Kidney (tissue), 14 donors: Measurements from ENCODE around the gene SBK2. TPM values are rescaled to one million over a fixed set of nuclear protein-coding genes. Genes with fewer than 3 reads are reported as not detected.

Source experiments
- DNase-seq, 5 donors: peaks; one replicate each; pipeline ENCODE4 v3.0.0-alpha.2; 2013 to 2020
- FAIRE-seq: peaks from 2 replicates; lab custom pipeline; 2012; peaks lifted over from hg19 to GRCh38; lab: Jason Lieb, UNC
- H3K27ac ChIP-seq, 2 donors: one replicate each; pipeline ENCODE4 v1.7.0; 2013; ENCODE audit warnings: low read depth in 2 of 2, low read length in 2 of 2, inconsistent platforms in 1 of 2
- H3K27me3 ChIP-seq: one replicate; pipeline ENCODE4 v1.7.1; 2013; ENCODE audit warnings: low read length, inconsistent platforms; ENCODE audit not compliant: control insufficient read depth, insufficient read depth
- H3K36me3 ChIP-seq, 3 donors: one replicate each; pipeline versions ENCODE4 v1.7.0 to v1.7.1; 2013; ENCODE audit warnings: low read length in 3 of 3, control low read depth in 1 of 3, inconsistent platforms in 1 of 3; ENCODE audit not compliant: insufficient read depth in 3 of 3, control insufficient read depth in 2 of 3
- H3K4me1 ChIP-seq, 3 donors: one replicate each; pipeline versions ENCODE4 v1.7.0 to v1.7.1; 2013; ENCODE audit warnings: low read length in 3 of 3, inconsistent platforms in 1 of 3, low read depth in 1 of 3; ENCODE audit not compliant: control insufficient read depth in 2 of 3, insufficient read depth in 2 of 3
- H3K4me3 ChIP-seq, 3 donors: one replicate each; pipeline versions ENCODE4 v1.7.0 to v1.8.1; 2013; ENCODE audit warnings: low read length in 3 of 3, control low read depth in 1 of 3, inconsistent platforms in 1 of 3
- H3K9ac ChIP-seq, 3 donors: one replicate each; pipeline versions ENCODE4 v1.7.0 to v1.7.1; 2013; ENCODE audit warnings: low read length in 3 of 3, control low read depth in 1 of 3, inconsistent platforms in 1 of 3
- H3K9me3 ChIP-seq, 3 donors: one replicate each; pipeline versions ENCODE4 v1.7.0 to v1.7.1; 2013; ENCODE audit warnings: low read length in 3 of 3, control low read depth in 1 of 3, inconsistent platforms in 1 of 3; ENCODE audit not compliant: control insufficient read depth in 2 of 3, insufficient read depth in 1 of 3
- intact Hi-C: fragments of 100-400 bp; cut with DNase I; formaldehyde crosslinking; loops from one replicate; pipeline ENCODE4 v1.11.1; 2022
- polyA plus RNA-seq: library from polyadenylated mRNA; stranded (reverse); fragments of 350-450 nt; fragmentation: Illumina TruSeq; extraction: RNeasy Lipid Tissue Mini Kit (QIAGEN cat#74804); gene quantifications from one replicate; pipeline ENCODE4 v1.2.3, GENCODE V29; 2014; ENCODE audit warnings: low read depth, low replicate concordance; ENCODE audit not compliant: insufficient read depth
- total RNA-seq: library from RNA; stranded (reverse); fragmentation: NEBNext Ultra II Directional; extraction: Animal tissue kit (Norgen Biotek cat#: 25700); gene quantifications from one replicate; pipeline ENCODE4 v1.2.1, GENCODE V29; 2021
- TF ChIP-seq, protein P1 (sequence below): IDR thresholded peaks from 3 replicates; pipeline ENCODE4 v1.5.1; 2012; ENCODE audit warnings: mild to moderate bottlenecking, moderate library complexity, borderline replicate concordance; ENCODE audit not compliant: insufficient read depth; ENCODE audit errors: extremely low read depth
- donor health status: control.
- donor health status: control.
- donor health status: control.
- donor health status: control.
- donor health status: control.
- donor health status: DM: yes; HTN: yes; CAD: no.
- donor health status: Normal renal cell carcinoma (clear cell type).

The SBK2 gene
- total and polyA plus RNA-seq, 2 donors from 2014 or later: not detected

DNA sequence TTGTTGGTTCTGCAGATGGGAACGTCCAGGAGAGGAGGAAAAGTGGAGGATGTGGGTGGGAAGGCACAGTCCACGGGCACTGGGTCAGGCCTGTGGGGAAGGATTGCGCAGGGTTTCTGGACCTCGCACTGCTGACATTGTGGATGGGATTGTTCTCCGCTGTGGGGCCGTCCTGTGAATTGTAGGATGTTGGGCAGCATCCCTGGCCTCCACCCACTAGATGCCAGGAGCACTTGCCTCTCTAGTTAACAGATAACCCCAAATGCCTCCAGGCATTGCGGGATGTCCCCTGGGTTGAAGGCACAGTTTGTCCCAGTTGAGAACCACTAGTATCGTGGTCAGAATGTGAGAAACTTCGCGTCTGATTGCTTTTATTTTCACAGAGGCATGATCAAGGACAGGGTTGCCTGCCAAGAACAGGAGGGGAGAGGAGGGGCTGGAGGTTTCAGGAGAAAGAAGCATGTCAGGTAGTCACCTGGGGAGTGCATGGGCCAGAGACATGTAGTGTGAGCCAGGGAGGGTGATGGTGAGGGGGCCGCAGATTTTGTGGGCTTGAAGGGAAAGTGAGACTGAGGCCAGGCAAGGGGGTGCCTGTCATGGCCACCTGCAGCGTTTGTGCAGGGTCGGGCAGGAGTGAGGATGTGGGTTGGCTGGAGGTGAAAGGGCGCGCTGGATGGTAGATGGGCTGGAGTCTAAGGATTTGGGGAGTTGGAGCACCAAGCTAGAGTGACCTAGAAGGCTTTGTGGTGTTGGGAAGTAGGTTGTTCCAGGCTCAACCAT is 57.3 kb downstream of the SBK2 start:
- TF ChIP-seq, protein P1, sequence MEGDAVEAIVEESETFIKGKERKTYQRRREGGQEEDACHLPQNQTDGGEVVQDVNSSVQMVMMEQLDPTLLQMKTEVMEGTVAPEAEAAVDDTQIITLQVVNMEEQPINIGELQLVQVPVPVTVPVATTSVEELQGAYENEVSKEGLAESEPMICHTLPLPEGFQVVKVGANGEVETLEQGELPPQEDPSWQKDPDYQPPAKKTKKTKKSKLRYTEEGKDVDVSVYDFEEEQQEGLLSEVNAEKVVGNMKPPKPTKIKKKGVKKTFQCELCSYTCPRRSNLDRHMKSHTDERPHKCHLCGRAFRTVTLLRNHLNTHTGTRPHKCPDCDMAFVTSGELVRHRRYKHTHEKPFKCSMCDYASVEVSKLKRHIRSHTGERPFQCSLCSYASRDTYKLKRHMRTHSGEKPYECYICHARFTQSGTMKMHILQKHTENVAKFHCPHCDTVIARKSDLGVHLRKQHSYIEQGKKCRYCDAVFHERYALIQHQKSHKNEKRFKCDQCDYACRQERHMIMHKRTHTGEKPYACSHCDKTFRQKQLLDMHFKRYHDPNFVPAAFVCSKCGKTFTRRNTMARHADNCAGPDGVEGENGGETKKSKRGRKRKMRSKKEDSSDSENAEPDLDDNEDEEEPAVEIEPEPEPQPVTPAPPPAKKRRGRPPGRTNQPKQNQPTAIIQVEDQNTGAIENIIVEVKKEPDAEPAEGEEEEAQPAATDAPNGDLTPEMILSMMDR: no peak
- Histone ChIP-seq H3K36me3 (no peaks in the 10 kb centered on the region), H3K4me1 (peaks cover 2 to 30% (median 23%) of the 10 kb centered on the region in 3 donors), H3K27me3 (no peaks in the 10 kb centered on the region), H3K27ac (peak overlapping the region in 1 of 2 donors; percentile 43), H3K4me3 (no peak overlapping the region), H3K9ac (no peak overlapping the region), H3K9me3 (no peaks in the 10 kb centered on the region)
- FAIRE-seq (no peak), DNase-seq (no peak)
- intact Hi-C loops: no loop called here

DNA sequence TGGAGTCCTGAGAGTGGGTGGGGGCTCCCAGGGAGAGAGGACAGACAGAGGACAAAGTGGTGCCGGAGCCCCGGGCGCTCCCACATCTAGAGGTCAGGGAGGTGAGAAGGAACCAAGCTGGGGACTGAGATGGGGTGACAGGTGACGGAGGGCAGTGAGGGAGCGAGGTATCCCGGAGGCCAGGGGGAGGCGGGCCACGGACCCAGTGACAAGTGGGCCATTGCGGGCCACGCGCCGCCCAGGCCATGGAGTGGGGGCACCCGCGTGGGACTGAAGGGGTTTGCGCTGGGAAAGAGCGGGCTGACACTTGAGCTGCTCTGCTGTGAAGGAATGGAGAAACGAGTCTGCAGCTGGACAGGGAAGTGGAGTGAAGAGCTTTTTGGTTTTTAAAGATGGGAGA is 57.9 kb downstream of the SBK2 start:
- FAIRE-seq: no peak
- no peaks in the 10 kb centered on the region for H3K36me3 ChIP-seq
- H3K27ac ChIP-seq: peak overlapping the region in 1 of 2 donors; percentile 13
- no peak overlapping the region for H3K4me3 ChIP-seq
- no peaks in the 10 kb centered on the region for H3K27me3 ChIP-seq
- no peaks in the 10 kb centered on the region for H3K9me3 ChIP-seq
- TF ChIP-seq, protein P1: no peak
- intact Hi-C loops: no loop called here
- DNase-seq: no peak
- no peak overlapping the region for H3K9ac ChIP-seq
- H3K4me1 ChIP-seq: peaks cover 2 to 30% (median 29%) of the 10 kb centered on the region in 3 donors

Other genes with a start within 250 kb of the SBK2 start
- gene TMEM150B, start 211.8 kb downstream of the SBK2 start, total RNA-seq: 3.6 TPM
- 5.4 TPM for gene TMEM150B, start 211.8 kb downstream of the SBK2 start, polyA plus RNA-seq
- 13.0 TPM for gene KMT5C, start 197.3 kb downstream of the SBK2 start, total RNA-seq
- gene KMT5C, start 197.3 kb downstream of the SBK2 start, polyA plus RNA-seq: 4.1 TPM
- 3.8 TPM for gene COX6B2, start 182.4 kb downstream of the SBK2 start, total RNA-seq
- 0.62 TPM for gene COX6B2, start 182.4 kb downstream of the SBK2 start, polyA plus RNA-seq
- not detected for gene GARIN5B, start 173.9 kb downstream of the SBK2 start, total RNA-seq
- gene GARIN5B, start 173.9 kb downstream of the SBK2 start, polyA plus RNA-seq: not detected
- 0.47 TPM for gene IL11, start 166.7 kb downstream of the SBK2 start, total RNA-seq
- 0.37 TPM for gene IL11, start 166.7 kb downstream of the SBK2 start, polyA plus RNA-seq
- gene TMEM190, start 160.3 kb downstream of the SBK2 start, total RNA-seq: not detected
- not detected for gene TMEM190, start 160.3 kb downstream of the SBK2 start, polyA plus RNA-seq
- 24.3 TPM for gene TMEM238, start 152.8 kb downstream of the SBK2 start, total RNA-seq
- gene TMEM238, start 152.8 kb downstream of the SBK2 start, polyA plus RNA-seq: 8.1 TPM
- 1,259 TPM for gene RPL28, start 151.2 kb downstream of the SBK2 start, total RNA-seq
- 1,453 TPM for gene RPL28, start 151.2 kb downstream of the SBK2 start, polyA plus RNA-seq
- gene UBE2S, start 129.3 kb downstream of the SBK2 start, total RNA-seq: 16.8 TPM
- 20.8 TPM for gene UBE2S, start 129.3 kb downstream of the SBK2 start, polyA plus RNA-seq
- not detected for gene SHISA7, start 93.8 kb downstream of the SBK2 start, total RNA-seq
- not detected for gene SHISA7, start 93.8 kb downstream of the SBK2 start, polyA plus RNA-seq
- gene ISOC2, start 75.5 kb downstream of the SBK2 start, total RNA-seq: 45.9 TPM
- 326 TPM for gene ISOC2, start 75.5 kb downstream of the SBK2 start, polyA plus RNA-seq
- not detected for gene C19orf85, start 72.4 kb downstream of the SBK2 start, total RNA-seq
- gene C19orf85, start 72.4 kb downstream of the SBK2 start, polyA plus RNA-seq: not detected
- 12.0 TPM for gene ZNF628, start 60.5 kb downstream of the SBK2 start, total RNA-seq
- gene ZNF628, start 60.5 kb downstream of the SBK2 start, polyA plus RNA-seq: 2.3 TPM
- 42.6 TPM for gene NAT14, start 51.9 kb downstream of the SBK2 start, total RNA-seq
- gene NAT14, start 51.9 kb downstream of the SBK2 start, polyA plus RNA-seq: 45.0 TPM
- gene SSC5D, start 48.7 kb downstream of the SBK2 start, total RNA-seq: 9.4 TPM
- gene SSC5D, start 48.7 kb downstream of the SBK2 start, polyA plus RNA-seq: 2.2 TPM
- 0.66 TPM for gene SBK3, start 8.4 kb upstream of the SBK2 start, total RNA-seq
- gene SBK3, start 8.4 kb upstream of the SBK2 start, polyA plus RNA-seq: not detected
- 16.6 TPM for gene ZNF579, start 43.7 kb upstream of the SBK2 start, total RNA-seq
- gene ZNF579, start 43.7 kb upstream of the SBK2 start, polyA plus RNA-seq: 10.9 TPM
- gene FIZ1, start 62.4 kb upstream of the SBK2 start, total RNA-seq: 17.9 TPM
- gene FIZ1, start 62.4 kb upstream of the SBK2 start, polyA plus RNA-seq: 11.9 TPM
- 22.9 TPM for gene ZNF524, start 63.2 kb upstream of the SBK2 start, total RNA-seq
- 32.6 TPM for gene ZNF524, start 63.2 kb upstream of the SBK2 start, polyA plus RNA-seq
- 17.4 TPM for gene ZNF865, start 68.5 kb upstream of the SBK2 start, total RNA-seq
- gene ZNF865, start 68.5 kb upstream of the SBK2 start, polyA plus RNA-seq: 5.8 TPM
- 9.8 TPM for gene ZNF784, start 87.4 kb upstream of the SBK2 start, total RNA-seq
- 6.6 TPM for gene ZNF784, start 87.4 kb upstream of the SBK2 start, polyA plus RNA-seq
- gene ZNF580, start 103.9 kb upstream of the SBK2 start, total RNA-seq: 56.8 TPM
- 47.0 TPM for gene ZNF580, start 103.9 kb upstream of the SBK2 start, polyA plus RNA-seq
- 23.6 TPM for gene ZNF581, start 106.5 kb upstream of the SBK2 start, total RNA-seq
- 22.0 TPM for gene ZNF581, start 106.5 kb upstream of the SBK2 start, polyA plus RNA-seq
- gene CCDC106, start 111.1 kb upstream of the SBK2 start, total RNA-seq: 22.7 TPM
- 51.9 TPM for gene CCDC106, start 111.1 kb upstream of the SBK2 start, polyA plus RNA-seq
- gene U2AF2, start 117.9 kb upstream of the SBK2 start, total RNA-seq: 161 TPM
- gene U2AF2, start 117.9 kb upstream of the SBK2 start, polyA plus RNA-seq: 54.8 TPM
- 145 TPM for gene EPN1, start 138.1 kb upstream of the SBK2 start, total RNA-seq
- 138 TPM for gene EPN1, start 138.1 kb upstream of the SBK2 start, polyA plus RNA-seq
- 0.09 TPM for gene NLRP9, start 201.3 kb upstream of the SBK2 start, total RNA-seq
- not detected for gene NLRP9, start 201.3 kb upstream of the SBK2 start, polyA plus RNA-seq
- 0.41 TPM for gene RFPL4A, start 222.0 kb upstream of the SBK2 start, total RNA-seq
- gene RFPL4A, start 222.0 kb upstream of the SBK2 start, polyA plus RNA-seq: not detected
- gene RFPL4AL1, start 232.0 kb upstream of the SBK2 start, total RNA-seq: not detected
- not detected for gene RFPL4AL1, start 232.0 kb upstream of the SBK2 start, polyA plus RNA-seq